ENCODE data around the gene OR10G8. TPM values are rescaled to one million over a fixed set of nuclear protein-coding genes. Genes with fewer than 3 reads are reported as not detected.

Gene OR10G8
- total and polyA plus RNA-seq, 2 experiments from 2014 or later, result 0.47 TPM; not detected in 1

GRCh38 chr11:124077266-124077665 lies 50.7 kb downstream of the OR10G8 start:
- Histone ChIP-seq H3K9me3 (ENCODE audit: low read depth) (no peaks in the 10 kb centered on the region), H3K9me2 (replicated peaks; ENCODE audit: insufficient read depth) (no peaks in the 10 kb centered on the region), H3K4me1 (ENCODE audit: insufficient read depth) (no peaks in the 10 kb centered on the region), H4K20me1 (ENCODE audit: insufficient read depth, poor library complexity, severe bottlenecking) (no peaks in the 10 kb centered on the region), H2AFZ (no peak overlapping the region), H3K79me2 (no peaks in the 10 kb centered on the region), H3K4me2 (no peak overlapping the region), H3K27me3 (no peaks in the 10 kb centered on the region), H3K36me3 (replicated peaks; ENCODE audit: insufficient read depth, low read depth) (no peaks in the 10 kb centered on the region), H3K4me3 (no peak overlapping the region), H3K27ac (no peak overlapping the region)
- no peak for TF ChIP-seq EZH2 (IDR thresholded peaks at IDR 0.05; ENCODE audit: borderline replicate concordance)
- TF ChIP-seq CTCF (IDR thresholded peaks at IDR 0.05; ENCODE audit: poor library complexity), result no peak
- no peak for TF ChIP-seq EZH2phosphoT487 (IDR thresholded peaks at IDR 0.05; ENCODE audit: low read depth, severe bottlenecking, unreplicated experiment)
- WGBS (ENCODE audit: low lambda C conversion rate, missing lambda C conversion rate), result 95% methylated on average over 1 of the region's 1 CpG
- DNase-seq (ENCODE audit: low spot score), result no peak

GRCh38 chr11:124078591-124078990 lies 52.0 kb downstream of the OR10G8 start:
- Histone ChIP-seq H4K20me1 (ENCODE audit: insufficient read depth, poor library complexity, severe bottlenecking) (no peaks in the 10 kb centered on the region), H3K36me3 (replicated peaks; ENCODE audit: insufficient read depth, low read depth) (no peaks in the 10 kb centered on the region), H3K4me2 (no peak overlapping the region), H3K4me3 (no peak overlapping the region), H3K9me2 (replicated peaks; ENCODE audit: insufficient read depth) (no peaks in the 10 kb centered on the region), H2AFZ (no peak overlapping the region), H3K27ac (no peak overlapping the region), H3K79me2 (no peaks in the 10 kb centered on the region), H3K9me3 (ENCODE audit: low read depth) (no peaks in the 10 kb centered on the region), H3K27me3 (no peaks in the 10 kb centered on the region), H3K4me1 (ENCODE audit: insufficient read depth) (no peaks in the 10 kb centered on the region)
- TF ChIP-seq EZH2 (IDR thresholded peaks at IDR 0.05; ENCODE audit: borderline replicate concordance), result no peak
- 26% methylated on average over 2 of the region's 2 CpGs for WGBS (ENCODE audit: low lambda C conversion rate, missing lambda C conversion rate)
- DNase-seq (ENCODE audit: low spot score), result no peak

GRCh38 chr11:124079631-124080326 lies 53.2 kb downstream of the OR10G8 start:
- 59% methylated on average over 8 of the region's 8 CpGs for WGBS (ENCODE audit: low lambda C conversion rate, missing lambda C conversion rate)
- Histone ChIP-seq H3K9me3 (ENCODE audit: low read depth) (no peaks in the 10 kb centered on the region), H3K79me2 (no peaks in the 10 kb centered on the region), H3K4me1 (ENCODE audit: insufficient read depth) (no peaks in the 10 kb centered on the region), H3K4me3 (no peak overlapping the region), H3K27ac (peak overlapping the region; percentile 62), H4K20me1 (ENCODE audit: insufficient read depth, poor library complexity, severe bottlenecking) (no peaks in the 10 kb centered on the region), H3K36me3 (replicated peaks; ENCODE audit: insufficient read depth, low read depth) (no peaks in the 10 kb centered on the region), H3K4me2 (no peak overlapping the region), H3K27me3 (no peaks in the 10 kb centered on the region), H3K9me2 (replicated peaks; ENCODE audit: insufficient read depth) (no peaks in the 10 kb centered on the region), H2AFZ (no peak overlapping the region)
- TF ChIP-seq EZH2phosphoT487 (IDR thresholded peaks at IDR 0.05; ENCODE audit: low read depth, severe bottlenecking, unreplicated experiment), result no peak
- TF ChIP-seq CTCF (IDR thresholded peaks at IDR 0.05; ENCODE audit: poor library complexity), result no peak
- TF ChIP-seq EZH2 (IDR thresholded peaks at IDR 0.05; ENCODE audit: borderline replicate concordance), result no peak
- DNase-seq (ENCODE audit: low spot score), result peak; percentile 20

Other genes starting within 250 kb of the OR10G8 start
- not detected in 2 replicates for gene OR6M1, start 220.4 kb upstream of the OR10G8 start, total RNA-seq
- gene OR6M1, start 220.4 kb upstream of the OR10G8 start, polyA plus RNA-seq, result not detected in 2 replicates
- gene TMEM225, start 141.1 kb upstream of the OR10G8 start, total RNA-seq, result not detected in 2 replicates
- gene TMEM225, start 141.1 kb upstream of the OR10G8 start, polyA plus RNA-seq, result 0.13 TPM in 1 of 2 replicates, not detected in the other
- 0.90 and 1.1 TPM in 2 replicates for gene OR8D4, start 124.6 kb upstream of the OR10G8 start, total RNA-seq
- gene OR8D4, start 124.6 kb upstream of the OR10G8 start, polyA plus RNA-seq, result 0.54 TPM in 1 of 2 replicates, not detected in the other
- 0.32 and 0.77 TPM in 2 replicates for gene OR4D5, start 87.2 kb upstream of the OR10G8 start, total RNA-seq
- gene OR4D5, start 87.2 kb upstream of the OR10G8 start, polyA plus RNA-seq, result not detected in 2 replicates
- not detected in 2 replicates for gene OR6T1, start 83.0 kb upstream of the OR10G8 start, total RNA-seq
- gene OR6T1, start 83.0 kb upstream of the OR10G8 start, polyA plus RNA-seq, result not detected in 2 replicates
- gene OR10S1, start 49.0 kb upstream of the OR10G8 start, total RNA-seq, result not detected in 2 replicates
- gene OR10S1, start 49.0 kb upstream of the OR10G8 start, polyA plus RNA-seq, result not detected in 2 replicates
- not detected in 2 replicates for gene OR10G6, start 31.6 kb upstream of the OR10G8 start, total RNA-seq
- not detected in 2 replicates for gene OR10G6, start 31.6 kb upstream of the OR10G8 start, polyA plus RNA-seq
- 0.17 and 0.64 TPM in 2 replicates for gene OR10G4, start 13.8 kb upstream of the OR10G8 start, total RNA-seq
- not detected in 2 replicates for gene OR10G4, start 13.8 kb upstream of the OR10G8 start, polyA plus RNA-seq
- gene OR10G9, start 3.8 kb upstream of the OR10G8 start, total RNA-seq, result not detected in 2 replicates
- not detected in 2 replicates for gene OR10G9, start 3.8 kb upstream of the OR10G8 start, polyA plus RNA-seq
- not detected in 2 replicates for gene OR10G7, start 14.5 kb downstream of the OR10G8 start, total RNA-seq
- gene OR10G7, start 14.5 kb downstream of the OR10G8 start, polyA plus RNA-seq, result not detected in 2 replicates
- gene VWA5A, start 88.7 kb downstream of the OR10G8 start, total RNA-seq, result 19.1 and 21.6 TPM in 2 replicates
- 18.9 and 26.3 TPM in 2 replicates for gene VWA5A, start 88.7 kb downstream of the OR10G8 start, polyA plus RNA-seq
- 0.03 TPM in 1 of 2 replicates, not detected in the other for gene OR10D3, start 156.5 kb downstream of the OR10G8 start, total RNA-seq
- gene OR10D3, start 156.5 kb downstream of the OR10G8 start, polyA plus RNA-seq, result not detected in 2 replicates
- not detected in 2 replicates for gene OR8G1, start 214.3 kb downstream of the OR10G8 start, total RNA-seq
- gene OR8G1, start 214.3 kb downstream of the OR10G8 start, polyA plus RNA-seq, result not detected in 2 replicates
- gene OR8G5, start 229.6 kb downstream of the OR10G8 start, total RNA-seq, result not detected in 2 replicates
- not detected in 2 replicates for gene OR8G5, start 229.6 kb downstream of the OR10G8 start, polyA plus RNA-seq

Measured in hepatocyte (in vitro differentiated cells).